ENCODE results near the gene KRT81. TPM values are rescaled to one million over a fixed set of nuclear protein-coding genes. Genes with fewer than 3 reads are reported as not detected.
A peak's percentile ranks its signal among the peaks of the same experiment; 100 is the strongest.
"Not testable (repeated sequence)": the region's sequence is repeated elsewhere in the genome, so short reads cannot be mapped to it uniquely, and the experiment has no call there.

KRT81 gene
- total RNA-seq, 1 donor from 2014 or later: not detected

- DNase-seq (ENCODE audit: low spot score): peak; percentile 25
These were observed 16.7 kb downstream of the KRT81 start, which contains the start of gene KRT86 for GRCh38 chr12:52274521-52275120. KRT86 (plus strand) TSS chr12:52274645; CDS start chr12:52301917, 27,272 bp downstream.

- no peak for DNase-seq (ENCODE audit: low spot score)
These were observed 20.2 kb downstream of the KRT81 start for GRCh38 chr12:52271158-52271557.

- peak; percentile 6 for DNase-seq (ENCODE audit: low spot score)
These were observed 20.7 kb downstream of the KRT81 start for GRCh38 chr12:52270541-52271070.

GRCh38 chr12:52268212-52268611 is 23.1 kb downstream of the KRT81 start:
- no peak for DNase-seq (ENCODE audit: low spot score)

GRCh38 chr12:52267699-52268098 is 23.6 kb downstream of the KRT81 start:
- no peak for DNase-seq (ENCODE audit: low spot score)

- DNase-seq (ENCODE audit: low spot score): no peak
These were observed 24.1 kb downstream of the KRT81 start for GRCh38 chr12:52267266-52267665.

GRCh38 chr12:52266514-52266913 is 24.8 kb downstream of the KRT81 start:
- DNase-seq (ENCODE audit: low spot score): no peak

- DNase-seq (ENCODE audit: low spot score): no peak
These were observed 26.9 kb downstream of the KRT81 start for GRCh38 chr12:52264435-52264825.

GRCh38 chr12:52263761-52264434 is 27.4 kb downstream of the KRT81 start:
- no peak for DNase-seq (ENCODE audit: low spot score)

- DNase-seq (ENCODE audit: low spot score): no peak
These were observed 29.0 kb downstream of the KRT81 start for GRCh38 chr12:52262286-52262685.

- no peak for DNase-seq (ENCODE audit: low spot score)
These were observed 30.2 kb downstream of the KRT81 start for GRCh38 chr12:52261208-52261484.

GRCh38 chr12:52260361-52261207 is 30.8 kb downstream of the KRT81 start:
- DNase-seq (ENCODE audit: low spot score): no peak

- no peak for DNase-seq (ENCODE audit: low spot score)
These were observed 31.6 kb downstream of the KRT81 start for GRCh38 chr12:52259657-52260243.

GRCh38 chr12:52258335-52258901 is 32.9 kb downstream of the KRT81 start:
- no peak for DNase-seq (ENCODE audit: low spot score)

GRCh38 chr12:52257922-52258321 is 33.4 kb downstream of the KRT81 start:
- not testable (repeated sequence) for DNase-seq (ENCODE audit: low spot score)

- DNase-seq (ENCODE audit: low spot score): no peak
These were observed 34.2 kb downstream of the KRT81 start for GRCh38 chr12:52257074-52257551.

GRCh38 chr12:52256584-52256935 is 34.8 kb downstream of the KRT81 start:
- DNase-seq (ENCODE audit: low spot score): no peak

GRCh38 chr12:52255926-52256583 is 35.3 kb downstream of the KRT81 start:
- no peak for DNase-seq (ENCODE audit: low spot score)

GRCh38 chr12:52254965-52255751 is 36.2 kb downstream of the KRT81 start:
- no peak for DNase-seq (ENCODE audit: low spot score)

- no peak for DNase-seq (ENCODE audit: low spot score)
These were observed 37.0 kb downstream of the KRT81 start for GRCh38 chr12:52254180-52254964.
